Epithelial cell of esophagus (primary cell): ENCODE data around the gene PTBP1.
"Not testable (repeated sequence)": the region's sequence is repeated elsewhere in the genome, so short reads cannot be mapped to it uniquely, and the experiment has no call there.

Experiments used
- DNase-seq: peaks from one replicate; pipeline ENCODE4 v3.0.0; 2010; ENCODE audit warnings: low read depth
- H3K4me3 ChIP-seq: 2 replicates; pipeline ENCODE4 v1.5.1; 2011; ENCODE audit warnings: mild to moderate bottlenecking, low read length, control low read depth
- CTCF ChIP-seq: IDR thresholded peaks from 2 replicates; pipeline ENCODE4 v1.5.1; 2011; ENCODE audit warnings: low read depth, mild to moderate bottlenecking, low read length, control low read depth, inconsistent platforms; ENCODE audit not compliant: insufficient read depth; ENCODE audit errors: missing control alignments

The PTBP1 gene

GRCh38 chr19:850221-850978 is 53.1 kb downstream of the PTBP1 start:
- no peak for TF ChIP-seq CTCF
- peak; percentile 33 for DNase-seq
- no peak overlapping the region for H3K4me3 ChIP-seq

- no peak for TF ChIP-seq CTCF
- DNase-seq: no peak
- no peak overlapping the region for H3K4me3 ChIP-seq
Observed at GRCh38 chr19:850979-851335, 53.7 kb downstream of the PTBP1 start.

- TF ChIP-seq CTCF: no peak
- H3K4me3 ChIP-seq: no peak within 1 kb of the TSS
- DNase-seq: no peak
Observed at GRCh38 chr19:852136-853013, 55.1 kb downstream of the PTBP1 start, which contains the start of gene ELANE. TSS of gene ELANE (plus strand) at chr19:852303. CDS start at chr19:852329, 26 bp downstream.

DNA sequence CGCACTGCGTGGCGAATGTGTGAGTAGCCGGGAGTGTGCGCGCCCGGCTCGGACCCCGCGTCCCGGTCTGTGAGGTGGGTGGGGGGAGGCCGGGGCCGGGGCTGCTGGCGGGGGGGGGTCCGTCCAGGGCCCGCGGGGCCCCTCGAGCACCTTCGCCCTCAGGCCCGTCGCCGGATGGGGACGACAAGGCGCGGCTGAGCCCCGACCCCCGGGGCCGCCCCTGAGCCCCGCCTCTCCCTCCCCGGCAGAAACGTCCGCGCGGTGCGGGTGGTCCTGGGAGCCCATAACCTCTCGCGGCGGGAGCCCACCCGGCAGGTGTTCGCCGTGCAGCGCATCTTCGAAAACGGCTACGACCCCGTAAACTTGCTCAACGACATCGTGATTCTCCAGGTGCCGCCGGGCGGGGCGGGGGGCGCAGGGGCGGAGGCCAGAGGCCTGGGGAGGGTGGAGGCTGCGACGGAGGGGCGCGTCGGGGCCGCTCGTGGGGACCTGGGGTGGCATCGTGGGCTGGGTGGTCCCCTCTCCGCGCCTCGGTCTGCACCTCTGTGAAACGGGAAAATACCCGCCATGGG is 55.8 kb downstream of the PTBP1 start:
- DNase-seq: no peak
- no peak for TF ChIP-seq CTCF
- no peak overlapping the region for H3K4me3 ChIP-seq

- not testable (repeated sequence) for H3K4me3 ChIP-seq, DNase-seq
Observed at GRCh38 chr19:853614-854220, 56.5 kb downstream of the PTBP1 start.

DNA sequence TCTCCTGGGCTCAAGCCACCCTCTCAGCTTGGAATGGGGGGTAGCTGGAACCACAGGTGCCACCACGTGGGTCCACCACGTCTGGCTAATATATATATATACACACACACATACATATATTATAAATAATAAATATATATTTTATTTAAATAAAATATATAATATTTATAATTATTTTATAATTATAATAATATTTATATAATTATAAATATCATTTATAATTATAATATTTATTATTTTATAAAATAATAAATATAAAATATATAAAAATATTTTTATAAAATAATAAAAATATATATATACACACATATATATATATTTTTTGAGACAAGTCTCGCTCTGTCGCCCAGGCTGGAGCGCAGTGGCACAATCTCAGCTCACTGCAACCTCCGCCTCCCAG is 57.3 kb downstream of the PTBP1 start:
- DNase-seq: no peak
- TF ChIP-seq CTCF: no peak
- H3K4me3 ChIP-seq: no peak overlapping the region

DNA sequence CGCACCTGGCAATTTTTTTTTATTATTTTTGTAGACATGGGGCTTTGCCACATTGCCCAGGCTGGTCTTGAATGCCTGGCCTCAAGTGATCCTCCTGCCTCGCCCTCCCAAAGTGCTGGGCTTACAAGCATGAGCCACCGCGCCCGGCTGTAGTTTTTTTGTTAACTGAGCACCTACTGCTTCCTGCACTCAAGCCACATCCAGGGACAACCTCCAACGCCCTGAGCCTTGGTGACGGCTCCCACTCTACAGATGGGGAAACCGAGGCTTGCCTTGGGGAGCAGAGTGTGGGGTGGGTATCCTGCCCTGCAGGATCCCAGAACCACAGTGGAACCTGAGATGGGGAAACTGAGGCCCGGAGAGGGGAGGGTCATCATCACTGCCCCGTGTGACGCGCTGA is 57.9 kb downstream of the PTBP1 start:
- H3K4me3 ChIP-seq: no peak overlapping the region
- DNase-seq: no peak
- no peak for TF ChIP-seq CTCF
